CD4-positive, CD25-positive, alpha-beta regulatory T cell (primary cell): ENCODE measurements around the gene NTRK2. TPM values are rescaled to one million over a fixed set of nuclear protein-coding genes. Genes with fewer than 3 reads are reported as not detected.

Source experiments
- ATAC-seq, 2 donors: fragments of 150-1000 bp; cut with Tn5 transposase; one replicate each; pipeline ENCODE4 v1.10.0; 2021; ENCODE audit warnings: low read depth in 2 of 2, moderate number of reproducible peaks in 2 of 2, moderate library complexity in 1 of 2
- DNase-seq, 3 donors: peaks; one replicate each; pipeline versions ENCODE4 v3.0.0 to v3.0.0-alpha.2; 2012 to 2022; ENCODE audit warnings: mixed read lengths in 1 of 3
- H3K27ac ChIP-seq: one replicate; pipeline ENCODE4 v1.7.0; 2013; ENCODE audit warnings: mild to moderate bottlenecking, low read length; ENCODE audit not compliant: insufficient read depth, poor library complexity, severe bottlenecking
- H3K27me3 ChIP-seq: one replicate; pipeline ENCODE4 v1.7.0; 2013; ENCODE audit warnings: low read length; ENCODE audit not compliant: control insufficient read depth, insufficient read depth
- H3K36me3 ChIP-seq: one replicate; pipeline ENCODE4 v1.7.0; 2013; ENCODE audit warnings: mild to moderate bottlenecking, low read length, moderate library complexity; ENCODE audit not compliant: control insufficient read depth, insufficient read depth
- H3K4me1 ChIP-seq: 2 replicates; pipeline ENCODE4 v1.7.0; 2013; ENCODE audit warnings: mild to moderate bottlenecking, low read length; ENCODE audit not compliant: insufficient read depth, control insufficient read depth, poor library complexity, severe bottlenecking
- H3K4me3 ChIP-seq: one replicate; pipeline ENCODE4 v1.7.0; 2013; ENCODE audit warnings: low read depth, mild to moderate bottlenecking, low read length, moderate library complexity
- H3K9me3 ChIP-seq, 2 experiments: 1 replicate in 1 of 2; 2 replicates in 1 of 2; pipeline ENCODE4 v1.7.0; 2013; ENCODE audit warnings: low read length in 2 of 2, mild to moderate bottlenecking in 1 of 2, moderate library complexity in 1 of 2; ENCODE audit not compliant: control insufficient read depth in 2 of 2
- H3K27ac Mint-ChIP-seq, 3 donors: one replicate each; pipeline ENCODE4 v1.8.0; 2020 to 2022; ENCODE audit warnings: mild to moderate bottlenecking in 3 of 3, mixed read lengths in 3 of 3, moderate library complexity in 2 of 3
- H3K27me3 Mint-ChIP-seq: one replicate; pipeline ENCODE4 v1.8.0; 2022; ENCODE audit warnings: mild to moderate bottlenecking, mixed read lengths
- H3K36me3 Mint-ChIP-seq: one replicate; pipeline ENCODE4 v1.8.0; 2020; ENCODE audit warnings: mixed read lengths
- H3K4me1 Mint-ChIP-seq, 4 donors: one replicate each; pipeline ENCODE4 v1.8.0; 2020 to 2022; ENCODE audit warnings: mixed read lengths in 4 of 4, mild to moderate bottlenecking in 1 of 4
- H3K4me3 Mint-ChIP-seq, 4 donors: one replicate each; pipeline ENCODE4 v1.8.0; 2020 to 2022; ENCODE audit warnings: mild to moderate bottlenecking in 4 of 4, mixed read lengths in 4 of 4, moderate library complexity in 3 of 4
- H3K9me3 Mint-ChIP-seq, 7 donors: one replicate each; pipeline ENCODE4 v1.8.0; 2020 to 2022; ENCODE audit warnings: mixed read lengths in 7 of 7, mild to moderate bottlenecking in 3 of 7, moderate library complexity in 2 of 7
- polyA plus RNA-seq, 4 donors: library from polyadenylated mRNA; unstranded; fragments of 300-500 nt; fragmentation: Illumina TruSeq; gene quantifications; one replicate each; pipeline ENCODE4 v1.2.3, GENCODE V29; 2021
- total RNA-seq: library from RNA; stranded (reverse); gene quantifications from one replicate; pipeline ENCODE4 v1.2.3, GENCODE V29; 2022

The NTRK2 gene
- total RNA-seq (0.12 TPM), polyA plus RNA-seq (under 1 TPM in 1 of 4 donors, not detected in 3; 0.02 TPM)

GRCh38 chr9:84669288-84670137, at the start of gene NTRK2:
NTRK2 (plus strand) TSS chr9:84669729; CDS start chr9:84670749, 1,020 bp downstream.
- DNase-seq = peak in 1 of 3 donors; percentile 13

GRCh38 chr9:84620338-84620737, 49.2 kb upstream of the NTRK2 start:
- Mint-ChIP-seq H3K36me3 (no peaks in the 10 kb centered on the region), H3K4me3 (no peak overlapping the region), H3K4me1 (no peaks in the 10 kb centered on the region), H3K9me3 (peaks cover 0 to 1% (median 0%) of the 10 kb centered on the region in 7 donors), H3K27me3 (no peaks in the 10 kb centered on the region), H3K27ac (no peak overlapping the region)
- Histone ChIP-seq H3K36me3 (no peaks in the 10 kb centered on the region), H3K9me3 (peaks cover 0 to 2% of the 10 kb centered on the region in 2 experiments), H3K4me3 (no peak overlapping the region), H3K4me1 (no peaks in the 10 kb centered on the region), H3K27me3 (no peaks in the 10 kb centered on the region), H3K27ac (no peak overlapping the region)
- ATAC-seq (no peak), DNase-seq (no peak)

More at GRCh38 chr9:84669288-84670137, at the start of gene NTRK2:
- H3K36me3 Mint-ChIP-seq = no peaks in the 10 kb centered on the region
- peak within 1 kb of the TSS in 2 of 4 donors; percentile 19 to 66 for H3K4me3 Mint-ChIP-seq
- Histone ChIP-seq H3K9me3 (no peaks in the 10 kb centered on the region), H3K36me3 (no peaks in the 10 kb centered on the region), H3K27me3 (peaks cover 27% of the 10 kb centered on the region), H3K4me1 (peaks cover 11% of the 10 kb centered on the region), H3K4me3 (no peak within 1 kb of the TSS), H3K27ac (no peak within 1 kb of the TSS)
- no peak within 1 kb of the TSS for H3K27ac Mint-ChIP-seq
- peaks cover 56% of the 10 kb centered on the region for H3K27me3 Mint-ChIP-seq
- H3K4me1 Mint-ChIP-seq = peaks cover 0 to 17% (median 4%) of the 10 kb centered on the region in 4 donors
- peaks cover 0 to 5% (median 2%) of the 10 kb centered on the region in 7 donors for H3K9me3 Mint-ChIP-seq
- ATAC-seq = no peak

GRCh38 chr9:84621811-84622210, 47.7 kb upstream of the NTRK2 start:
- no peaks in the 10 kb centered on the region for H3K27me3 Mint-ChIP-seq
- peaks cover 0 to 2% (median 0%) of the 10 kb centered on the region in 7 donors for H3K9me3 Mint-ChIP-seq
- no peaks in the 10 kb centered on the region for H3K4me1 Mint-ChIP-seq
- no peak for ATAC-seq
- no peak overlapping the region for H3K4me3 ChIP-seq
- H3K27ac Mint-ChIP-seq = no peak overlapping the region
- H3K27me3 ChIP-seq = no peaks in the 10 kb centered on the region
- DNase-seq = no peak
- H3K9me3 ChIP-seq = peaks cover 0 to 3% of the 10 kb centered on the region in 2 experiments
- no peak overlapping the region for H3K4me3 Mint-ChIP-seq
- H3K27ac ChIP-seq = no peak overlapping the region
- no peaks in the 10 kb centered on the region for H3K36me3 ChIP-seq
- H3K36me3 Mint-ChIP-seq = no peaks in the 10 kb centered on the region
- H3K4me1 ChIP-seq = no peaks in the 10 kb centered on the region

- Mint-ChIP-seq H3K9me3 (peaks cover 0 to 2% (median 0%) of the 10 kb centered on the region in 7 donors), H3K36me3 (no peaks in the 10 kb centered on the region), H3K27ac (no peak overlapping the region), H3K4me3 (no peak overlapping the region), H3K27me3 (no peaks in the 10 kb centered on the region), H3K4me1 (no peaks in the 10 kb centered on the region)
- H3K27ac ChIP-seq = no peak overlapping the region
- H3K27me3 ChIP-seq = no peaks in the 10 kb centered on the region
- no peak overlapping the region for H3K4me3 ChIP-seq
- no peaks in the 10 kb centered on the region for H3K4me1 ChIP-seq
- DNase-seq = no peak
- peaks cover 0 to 3% of the 10 kb centered on the region in 2 experiments for H3K9me3 ChIP-seq
- no peak for ATAC-seq
- no peaks in the 10 kb centered on the region for H3K36me3 ChIP-seq
Observed at GRCh38 chr9:84622981-84623380, 46.5 kb upstream of the NTRK2 start.

- H3K4me3 ChIP-seq = no peak overlapping the region
- no peaks in the 10 kb centered on the region for H3K36me3 ChIP-seq
- no peak overlapping the region for H3K27ac Mint-ChIP-seq
- DNase-seq (no peak), ATAC-seq (no peak)
- no peak overlapping the region for H3K27ac ChIP-seq
- H3K4me3 Mint-ChIP-seq = no peak overlapping the region
- no peaks in the 10 kb centered on the region for H3K36me3 Mint-ChIP-seq
- no peaks in the 10 kb centered on the region for H3K4me1 ChIP-seq
- H3K27me3 ChIP-seq = no peaks in the 10 kb centered on the region
- H3K27me3 Mint-ChIP-seq = no peaks in the 10 kb centered on the region
- H3K9me3 ChIP-seq = peaks cover 3 to 6% of the 10 kb centered on the region in 2 experiments
- H3K4me1 Mint-ChIP-seq = no peaks in the 10 kb centered on the region
- peaks cover 0 to 8% (median 2%) of the 10 kb centered on the region in 7 donors for H3K9me3 Mint-ChIP-seq
Observed at GRCh38 chr9:84636436-84636835, 33.1 kb upstream of the NTRK2 start.

- peaks cover 0 to 12% (median 2%) of the 10 kb centered on the region in 7 donors for H3K9me3 Mint-ChIP-seq
- no peaks in the 10 kb centered on the region for H3K36me3 Mint-ChIP-seq
- no peak overlapping the region for H3K27ac Mint-ChIP-seq
- Histone ChIP-seq H3K27me3 (no peaks in the 10 kb centered on the region), H3K36me3 (no peaks in the 10 kb centered on the region), H3K4me1 (no peaks in the 10 kb centered on the region), H3K27ac (no peak overlapping the region), H3K4me3 (no peak overlapping the region), H3K9me3 (peaks cover 3 to 6% of the 10 kb centered on the region in 2 experiments)
- ATAC-seq (no peak), DNase-seq (no peak)
- no peaks in the 10 kb centered on the region for H3K27me3 Mint-ChIP-seq
- no peaks in the 10 kb centered on the region for H3K4me1 Mint-ChIP-seq
- no peak overlapping the region for H3K4me3 Mint-ChIP-seq
Observed at GRCh38 chr9:84642553-84643141, 26.9 kb upstream of the NTRK2 start.

GRCh38 chr9:84647699-84648098, 21.8 kb upstream of the NTRK2 start:
- no peak overlapping the region for H3K27ac ChIP-seq
- Mint-ChIP-seq H3K36me3 (no peaks in the 10 kb centered on the region), H3K4me3 (no peak overlapping the region), H3K27ac (no peak overlapping the region), H3K9me3 (peaks cover 0 to 8% (median 0%) of the 10 kb centered on the region in 7 donors), H3K27me3 (peaks cover 2% of the 10 kb centered on the region), H3K4me1 (no peaks in the 10 kb centered on the region)
- H3K27me3 ChIP-seq = no peaks in the 10 kb centered on the region
- no peak for DNase-seq
- no peak overlapping the region for H3K4me3 ChIP-seq
- H3K9me3 ChIP-seq = no peaks in the 10 kb centered on the region
- H3K4me1 ChIP-seq = no peaks in the 10 kb centered on the region
- H3K36me3 ChIP-seq = no peaks in the 10 kb centered on the region
- no peak for ATAC-seq
